GM23338 (cell line): ENCODE results near the gene NCS1. TPM values are rescaled to one million over a fixed set of nuclear protein-coding genes. Genes with fewer than 3 reads are reported as not detected.

Experiments used
- ATAC-seq: fragments of 200-7000 bp; cut with Tn5 transposase; 3 replicates; pipeline ENCODE4 v1.9.1; 2020
- DNase-seq: peaks from one replicate; pipeline ENCODE4 v3.0.0-alpha.2; 2015; ENCODE audit warnings: low spot score
- H2AFZ ChIP-seq: fragments of 200-600 bp; sonication (generic); 2 replicates; pipeline ENCODE4 v1.8.0; 2016; ENCODE audit warnings: antibody characterized with exemption, mild to moderate bottlenecking, moderate library complexity
- H3F3A ChIP-seq: fragments of 200-600 bp; sonication (generic); replicated peaks from 2 replicates; pipeline ENCODE4 v1.8.0; 2017; ENCODE audit warnings: antibody characterized with exemption, mixed run types, low read depth
- H3K27ac ChIP-seq: fragments of 200-600 bp; sonication (generic); 2 replicates; pipeline ENCODE4 v1.6.1; 2016; ENCODE audit warnings: low read depth
- H3K27me3 ChIP-seq: fragments of 200-600 bp; sonication (generic); 2 replicates; pipeline ENCODE4 v1.8.0; 2016; ENCODE audit warnings: mild to moderate bottlenecking, mixed run types, moderate library complexity; ENCODE audit not compliant: insufficient read depth
- H3K36me3 ChIP-seq: fragments of 200-600 bp; sonication (generic); 2 replicates; pipeline ENCODE4 v1.8.0; 2016; ENCODE audit warnings: mild to moderate bottlenecking; ENCODE audit not compliant: insufficient read depth
- H3K4me1 ChIP-seq: fragments of 200-600 bp; sonication (generic); 2 replicates; pipeline ENCODE4 v1.8.0; 2016; ENCODE audit warnings: mild to moderate bottlenecking, moderate library complexity; ENCODE audit not compliant: insufficient read depth
- H3K4me2 ChIP-seq: fragments of 200-600 bp; sonication (generic); 2 replicates; pipeline ENCODE4 v1.7.1; 2017; ENCODE audit warnings: mixed run types
- H3K4me3 ChIP-seq: fragments of 200-600 bp; sonication (generic); 2 replicates; pipeline ENCODE4 v1.6.1; 2016; ENCODE audit warnings: mixed run types
- H3K79me2 ChIP-seq: fragments of 200-600 bp; sonication (generic); replicated peaks from 2 replicates; pipeline ENCODE4 v1.8.0; 2017; ENCODE audit warnings: mild to moderate bottlenecking; ENCODE audit not compliant: insufficient read depth
- H3K9me2 ChIP-seq: fragments of 200-600 bp; sonication (generic); 2 replicates; pipeline ENCODE4 v1.8.0; 2017; ENCODE audit not compliant: insufficient read depth
- H4K20me1 ChIP-seq: fragments of 200-600 bp; sonication (generic); replicated peaks from 2 replicates; pipeline ENCODE4 v1.8.0; 2017; ENCODE audit warnings: mild to moderate bottlenecking; ENCODE audit not compliant: insufficient read depth
- H3K27ac Mint-ChIP-seq: 2 replicates; pipeline ENCODE4 v1.8.0; 2020; ENCODE audit warnings: inconsistent platforms, mild to moderate bottlenecking, moderate library complexity, mixed read lengths
- H3K27me3 Mint-ChIP-seq: 3 replicates; pipeline ENCODE4 v1.8.0; 2022; ENCODE audit warnings: low read depth, mild to moderate bottlenecking, moderate library complexity, mixed read lengths, inconsistent platforms; ENCODE audit not compliant: insufficient read depth, poor library complexity
- H3K36me3 Mint-ChIP-seq: 3 replicates; pipeline ENCODE4 v1.8.0; 2021; ENCODE audit warnings: low read depth, mild to moderate bottlenecking, inconsistent platforms, moderate library complexity, mixed read lengths
- H3K4me1 Mint-ChIP-seq: 3 replicates; pipeline ENCODE4 v1.8.0; 2020; ENCODE audit warnings: mild to moderate bottlenecking, inconsistent platforms, mixed read lengths
- H3K4me3 Mint-ChIP-seq: 3 replicates; pipeline ENCODE4 v1.8.0; 2021; ENCODE audit warnings: moderate library complexity, mild to moderate bottlenecking, inconsistent platforms, mixed read lengths
- H3K9me3 Mint-ChIP-seq: 3 replicates; pipeline ENCODE4 v1.8.0; 2020; ENCODE audit warnings: moderate library complexity, mild to moderate bottlenecking, inconsistent platforms, mixed read lengths
- CREB1 ChIP-seq: fragments of 250-450 bp; sonication (Bioruptor Pico); IDR thresholded peaks from 2 replicates; pipeline ENCODE4 v1.5.0; 2020; ENCODE audit warnings: low read depth, mild to moderate bottlenecking, moderate library complexity
- CTCF ChIP-seq, 2 experiments: fragments of 200-600 bp in 1 of 2; sonication (generic) in 1 of 2; conservative IDR thresholded peaks; 2 replicates each; pipeline versions ENCODE4 v1.5.1 to v1.6.1; 2016 to 2017; ENCODE audit warnings: antibody characterized with exemption in 2 of 2, low read depth in 2 of 2, mild to moderate bottlenecking in 2 of 2, moderate library complexity in 1 of 2
- ETS1 ChIP-seq: IDR thresholded peaks from 2 replicates; pipeline ENCODE4 v1.6.1; 2016; ENCODE audit warnings: antibody characterized with exemption
- EZH2 ChIP-seq: fragments of 200-600 bp; sonication (generic); IDR thresholded peaks from one replicate; pipeline ENCODE4 v1.8.0; 2017; ENCODE audit warnings: antibody characterized with exemption, mild to moderate bottlenecking, low read depth; ENCODE audit not compliant: unreplicated experiment
- EZH2phosphoT487 ChIP-seq: fragments of 200-600 bp; sonication (generic); IDR thresholded peaks from one replicate; pipeline ENCODE4 v1.8.1; 2018; ENCODE audit warnings: antibody characterized with exemption; ENCODE audit not compliant: unreplicated experiment
- JUNB ChIP-seq: IDR thresholded peaks from one replicate; pipeline ENCODE4 v1.6.1; 2016; ENCODE audit warnings: antibody characterized with exemption; ENCODE audit not compliant: unreplicated experiment
- NANOG ChIP-seq: IDR thresholded peaks from 2 replicates; pipeline ENCODE4 v1.6.1; 2016; ENCODE audit warnings: antibody characterized with exemption, borderline replicate concordance
- POLR2AphosphoS5 ChIP-seq: IDR thresholded peaks from 2 replicates; pipeline ENCODE4 v1.6.1; 2016; ENCODE audit warnings: antibody characterized with exemption, low read depth
- REST ChIP-seq: IDR thresholded peaks from one replicate; pipeline ENCODE4 v1.6.1; 2018; ENCODE audit warnings: antibody characterized with exemption; ENCODE audit not compliant: unreplicated experiment
- ZNF114 ChIP-seq: fragments of 250-450 bp; sonication (Bioruptor Pico); IDR thresholded peaks from 2 replicates; pipeline ENCODE4 v1.5.0; 2020; ENCODE audit warnings: mild to moderate bottlenecking, moderate library complexity
- ZNF462 ChIP-seq: fragments of 250-450 bp; sonication (Bioruptor Pico); IDR thresholded peaks from 2 replicates; pipeline ENCODE4 v1.5.0; 2020; ENCODE audit warnings: mild to moderate bottlenecking, moderate library complexity
- polyA plus RNA-seq: library from polyadenylated mRNA; unstranded; fragments of >200 nt; fragmentation: Nextera tagmentation; extraction: Ambion mirVana; gene quantifications from 2 replicates; pipeline ENCODE4 v1.2.1, GENCODE V29; 2016
- total RNA-seq: library from RNA; depleted of rRNA; stranded (reverse); fragments of >200 nt; shearing (Covaris generic); gene quantifications from 2 replicates; pipeline ENCODE4 v1.2.3, GENCODE V29; 2014

Gene NCS1
- total and polyA plus RNA-seq, 2 experiments from 2014 or later = 8.2 to 34.3 TPM

GRCh38 chr9:130222833-130223232 is 50.6 kb downstream of the NCS1 start:
- Histone ChIP-seq H4K20me1 (peaks cover 4% of the 10 kb centered on the region; the same call in 1 of the 2 replicates), H3K27me3 (no peaks in the 10 kb centered on the region), H3K9me2 (no peaks in the 10 kb centered on the region), H2AFZ (no peak overlapping the region), H3F3A (no peaks in the 10 kb centered on the region; the same call in 1 of the 2 replicates), H3K79me2 (no peaks in the 10 kb centered on the region), H3K27ac (no peak overlapping the region), H3K4me3 (no peak overlapping the region), H3K4me2 (no peak overlapping the region), H3K4me1 (no peaks in the 10 kb centered on the region; the same call in 1 of the 2 replicates), H3K36me3 (no peaks in the 10 kb centered on the region; the same call in 1 of the 2 replicates)
- peaks cover 32% of the 10 kb centered on the region for H3K36me3 Mint-ChIP-seq
- peaks cover 4% of the 10 kb centered on the region for H3K27me3 Mint-ChIP-seq
- TF ChIP-seq EZH2 (no peak), POLR2AphosphoS5 (no peak), NANOG (no peak), ZNF462 (CRISPR knock-in tag) (no peak), ZNF114 (CRISPR knock-in tag) (no peak), CREB1 (no peak), ETS1 (no peak), EZH2phosphoT487 (no peak), REST (no peak), CTCF (conservative IDR thresholded peaks at IDR 0.05; ENCODE audit: low read depth in 2 of 2) (no peak), JUNB (no peak)
- ATAC-seq = no peak
- peaks cover 5% of the 10 kb centered on the region; the same call in 2 of the 3 replicates for H3K9me3 Mint-ChIP-seq
- no peak overlapping the region for H3K27ac Mint-ChIP-seq
- no peak for DNase-seq
- peaks cover 5% of the 10 kb centered on the region for H3K4me1 Mint-ChIP-seq
- H3K4me3 Mint-ChIP-seq = no peak overlapping the region
